HG03135 (cell line): Measurements from ENCODE around the gene TWF2.
A peak's percentile ranks its signal among the peaks of the same experiment; 100 is the strongest.

Source experiments
- ATAC-seq: cut with Tn5 transposase; IDR thresholded peaks from one replicate; pipeline ENCODE4 v1.9.1; 2021; ENCODE audit warnings: mild to moderate bottlenecking, moderate library complexity; ENCODE audit not compliant: unreplicated experiment

The TWF2 gene

DNA sequence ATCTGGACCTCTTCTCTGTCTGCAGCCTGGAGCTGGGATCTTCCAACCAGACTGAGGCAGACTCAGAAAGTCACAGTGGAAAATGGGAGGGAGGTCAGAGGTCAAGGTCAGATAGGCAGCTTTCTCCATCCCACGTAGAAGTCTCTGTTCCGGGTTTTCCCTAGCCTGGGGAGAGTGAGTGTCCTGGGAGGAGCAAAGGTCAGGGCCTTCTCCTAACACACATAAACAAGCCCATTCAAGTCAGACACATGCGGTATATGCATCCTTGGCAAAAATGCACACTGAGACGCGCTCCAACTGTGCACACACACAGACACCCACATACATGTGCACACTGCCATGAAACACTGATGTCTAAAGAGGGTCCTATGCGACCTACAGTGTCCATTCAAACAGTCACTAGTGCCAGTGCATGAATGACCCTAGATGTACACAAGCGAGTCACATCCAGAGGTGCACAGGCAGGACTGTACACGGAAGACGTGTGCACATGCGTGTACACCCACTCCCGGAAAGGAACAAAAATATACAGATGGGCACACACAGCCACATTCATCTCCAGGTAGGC is 681 bp downstream of the TWF2 start:
- no peak for ATAC-seq

DNA sequence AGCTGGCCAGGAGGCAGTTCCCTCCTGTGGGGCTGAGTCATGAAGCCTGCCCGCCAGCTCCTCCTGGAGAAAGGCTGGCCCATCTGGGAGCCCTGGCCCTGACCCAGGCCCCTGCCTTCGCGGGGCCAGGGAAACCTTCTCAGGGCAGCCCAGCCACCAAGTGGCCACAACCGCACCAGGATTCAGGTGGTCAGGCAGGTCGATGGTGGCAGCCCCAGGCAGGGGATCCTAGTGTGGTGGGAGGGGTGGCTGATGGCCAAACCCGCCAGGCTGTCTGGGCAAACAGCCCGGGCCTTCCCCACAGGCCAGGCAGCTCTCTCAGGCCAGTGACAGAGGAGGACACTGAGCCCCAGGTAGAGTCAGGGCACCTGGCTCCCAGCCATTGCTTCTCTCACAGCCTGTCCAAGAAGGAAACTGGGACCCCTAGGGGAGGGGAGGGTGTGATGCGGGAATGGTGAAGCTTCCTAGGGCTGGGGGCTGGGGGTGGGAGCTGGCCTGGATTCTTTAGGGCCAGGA is 1.2 kb downstream of the TWF2 start:
- ATAC-seq, result no peak

DNA sequence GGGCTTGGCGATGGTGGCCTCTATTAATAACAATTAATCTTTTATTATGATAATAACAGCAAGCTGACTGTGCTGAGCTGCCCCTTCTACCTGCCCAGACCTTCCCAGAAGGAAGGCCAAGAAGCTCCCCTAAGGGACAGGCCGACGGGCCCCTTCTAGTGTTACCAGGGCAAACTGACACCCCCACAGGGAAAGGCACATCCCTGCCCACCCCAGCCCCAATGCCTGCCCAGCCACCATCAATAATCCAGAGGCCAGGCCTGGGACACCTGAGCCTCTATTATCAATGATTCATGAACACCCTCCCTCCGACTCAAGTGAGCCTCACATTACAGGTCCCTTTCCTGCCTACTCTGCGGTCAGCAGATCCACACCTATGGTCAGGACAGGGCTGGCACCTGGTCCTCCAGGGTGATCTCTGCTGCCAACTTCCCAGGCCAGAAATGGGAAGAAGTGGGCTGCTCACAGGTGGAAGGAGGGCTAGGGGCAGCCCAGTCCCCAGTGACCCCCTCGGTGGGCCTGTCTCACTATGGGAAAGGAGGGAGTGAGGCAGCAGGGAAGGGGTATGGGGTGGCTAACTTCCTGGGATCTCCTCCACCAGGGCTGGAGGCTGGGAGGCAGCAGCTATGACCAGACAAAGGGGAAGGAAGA is 1.8 kb downstream of the TWF2 start:
- ATAC-seq, result no peak

DNA sequence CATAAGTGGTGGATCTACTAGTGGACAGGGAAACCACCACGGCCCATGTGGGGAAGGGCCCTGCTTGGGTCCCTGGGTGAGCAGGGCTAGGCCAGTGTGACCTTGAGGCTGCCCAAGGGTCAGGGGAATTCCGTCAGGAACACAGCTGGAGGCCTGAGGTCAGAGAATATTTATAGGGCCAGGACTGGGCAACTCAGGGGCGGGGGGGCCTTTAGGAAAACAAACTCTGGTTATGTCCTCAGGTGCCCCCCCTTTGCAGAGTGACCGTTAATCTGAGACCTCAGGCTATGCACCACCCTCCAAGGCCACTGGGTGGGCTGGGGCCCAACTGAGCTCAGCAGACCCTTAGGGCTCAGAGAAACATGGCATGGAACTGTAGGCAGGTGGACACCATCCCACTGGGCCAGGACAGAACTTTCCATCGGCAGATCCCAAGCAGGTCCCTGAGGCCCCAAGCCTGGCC is 2.5 kb downstream of the TWF2 start:
- ATAC-seq, result no peak

DNA sequence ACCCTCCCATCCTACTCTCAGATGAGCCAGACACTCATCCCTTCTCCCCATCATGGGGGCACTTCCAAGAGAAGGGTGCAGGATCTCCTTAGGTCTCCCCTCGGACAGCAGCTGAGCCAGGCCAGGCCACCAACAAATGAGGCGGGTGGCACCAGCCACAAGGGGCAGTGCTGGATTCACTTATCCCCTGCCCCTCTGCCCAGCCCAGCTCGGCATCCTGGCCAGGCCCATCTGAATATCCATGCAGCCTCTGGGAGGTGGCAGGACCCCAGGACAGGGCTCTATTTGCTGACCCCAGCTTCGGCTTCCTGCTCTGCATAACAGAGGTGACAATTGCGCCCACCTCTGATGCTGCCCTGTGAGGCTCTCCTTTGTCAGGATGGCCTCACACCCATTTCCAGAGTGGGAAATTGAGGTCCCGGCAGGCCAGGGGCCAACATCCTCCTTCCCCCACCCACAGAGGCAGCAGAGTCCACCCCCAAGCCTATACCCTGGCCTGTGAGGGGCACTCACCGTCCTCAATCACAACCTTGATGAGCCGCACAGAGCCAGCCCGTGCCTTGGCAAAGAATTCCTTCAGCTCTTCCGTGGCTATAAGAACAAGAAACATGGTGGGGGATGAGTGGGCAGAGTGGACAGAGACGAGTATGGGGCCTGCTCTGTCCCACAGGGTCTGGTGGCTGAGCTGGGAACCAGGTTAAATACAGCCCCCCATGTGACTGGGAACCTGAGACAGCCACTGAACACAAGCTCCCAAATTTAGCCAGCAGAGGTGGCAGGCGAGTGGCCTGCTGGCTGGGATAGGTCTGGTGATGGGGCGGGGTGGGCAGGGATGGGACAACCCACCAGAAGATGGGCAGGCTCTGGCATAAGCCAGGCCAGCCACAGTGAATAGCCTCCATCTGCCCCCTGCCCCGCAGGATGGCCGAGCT is 4.2 kb downstream of the TWF2 start:
- ATAC-seq, result no peak

DNA sequence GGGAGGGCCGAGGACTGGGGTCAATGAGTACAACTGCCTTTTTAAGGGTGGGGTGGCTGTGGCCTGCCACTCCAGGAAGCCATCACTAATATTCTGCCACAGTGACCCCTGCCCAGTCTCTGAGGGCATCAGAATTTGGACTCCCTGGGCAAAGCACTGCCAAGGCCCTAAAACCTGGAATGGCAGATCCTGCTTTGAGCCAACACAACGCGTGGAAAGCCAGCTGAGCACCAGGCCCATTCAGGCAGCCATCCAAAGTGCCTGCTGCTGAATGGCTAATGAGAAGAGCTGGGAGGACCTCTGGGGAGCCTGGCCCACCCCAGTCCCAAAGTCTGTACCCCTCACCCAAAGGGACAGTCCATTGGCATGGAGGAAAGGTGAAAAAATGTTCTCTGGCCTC is 5.0 kb downstream of the TWF2 start:
- ATAC-seq, result no peak

DNA sequence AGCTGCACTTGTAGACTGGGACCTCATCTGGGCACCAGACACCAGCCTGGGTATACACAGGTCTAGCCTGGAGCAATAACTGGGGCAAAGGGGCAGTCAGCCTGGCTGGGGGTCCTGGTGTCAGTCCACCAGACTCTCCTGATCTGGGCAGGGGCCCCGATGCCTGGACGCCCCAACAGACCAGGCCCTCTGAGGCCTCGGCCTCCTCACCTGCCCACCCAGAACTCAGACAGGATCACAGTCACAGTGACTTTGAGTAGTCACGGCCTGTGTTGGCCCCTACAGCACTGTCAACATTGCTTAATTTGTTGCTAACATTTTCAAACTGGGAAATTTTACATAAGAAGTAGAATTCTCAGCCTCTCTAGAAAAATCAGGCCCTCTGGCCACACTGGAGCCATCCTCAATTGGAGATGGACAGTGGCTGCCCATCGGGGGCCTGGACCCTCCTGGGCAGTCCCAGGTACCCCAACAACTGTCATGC is 5.8 kb downstream of the TWF2 start:
- no peak for ATAC-seq

DNA sequence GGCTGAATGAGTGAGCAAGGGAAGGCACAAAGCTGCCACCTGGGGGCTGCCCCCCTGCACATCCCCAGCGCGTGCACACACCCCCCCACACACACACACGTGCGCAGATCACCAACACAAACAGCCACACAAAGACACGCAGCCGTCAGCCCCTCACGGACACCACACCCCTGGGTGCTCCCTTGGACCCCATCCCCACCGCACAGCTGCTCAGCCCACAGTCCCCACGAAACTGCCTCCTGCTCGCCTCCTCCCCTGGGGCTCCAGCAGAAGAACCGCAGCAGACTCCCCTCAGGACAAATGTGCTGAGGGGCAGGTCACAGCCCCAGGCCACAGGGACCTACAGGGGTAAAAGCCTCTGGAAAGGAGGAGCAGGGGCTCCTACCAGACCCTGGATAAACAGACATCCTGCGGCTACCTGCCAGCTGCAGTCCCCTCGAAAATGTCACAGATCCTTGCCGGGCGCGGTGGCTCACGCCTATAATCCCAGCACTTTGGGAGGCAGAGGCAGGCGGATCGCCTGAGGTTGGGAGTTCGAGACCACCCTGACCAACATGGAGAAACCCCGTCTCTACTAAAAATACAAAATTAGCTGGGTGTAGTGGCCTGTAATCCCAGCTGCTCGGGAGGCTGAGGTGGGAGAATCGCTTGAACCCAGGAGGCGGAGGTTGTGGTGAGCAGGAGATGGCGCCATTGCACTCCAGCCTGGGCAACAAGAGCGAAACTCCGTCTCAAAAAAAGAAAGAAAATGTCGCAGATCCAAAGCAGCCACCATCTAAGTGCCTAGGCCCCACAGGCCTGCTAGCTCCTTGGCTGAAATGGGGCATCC is 6.5 kb downstream of the TWF2 start:
- no peak for ATAC-seq

DNA sequence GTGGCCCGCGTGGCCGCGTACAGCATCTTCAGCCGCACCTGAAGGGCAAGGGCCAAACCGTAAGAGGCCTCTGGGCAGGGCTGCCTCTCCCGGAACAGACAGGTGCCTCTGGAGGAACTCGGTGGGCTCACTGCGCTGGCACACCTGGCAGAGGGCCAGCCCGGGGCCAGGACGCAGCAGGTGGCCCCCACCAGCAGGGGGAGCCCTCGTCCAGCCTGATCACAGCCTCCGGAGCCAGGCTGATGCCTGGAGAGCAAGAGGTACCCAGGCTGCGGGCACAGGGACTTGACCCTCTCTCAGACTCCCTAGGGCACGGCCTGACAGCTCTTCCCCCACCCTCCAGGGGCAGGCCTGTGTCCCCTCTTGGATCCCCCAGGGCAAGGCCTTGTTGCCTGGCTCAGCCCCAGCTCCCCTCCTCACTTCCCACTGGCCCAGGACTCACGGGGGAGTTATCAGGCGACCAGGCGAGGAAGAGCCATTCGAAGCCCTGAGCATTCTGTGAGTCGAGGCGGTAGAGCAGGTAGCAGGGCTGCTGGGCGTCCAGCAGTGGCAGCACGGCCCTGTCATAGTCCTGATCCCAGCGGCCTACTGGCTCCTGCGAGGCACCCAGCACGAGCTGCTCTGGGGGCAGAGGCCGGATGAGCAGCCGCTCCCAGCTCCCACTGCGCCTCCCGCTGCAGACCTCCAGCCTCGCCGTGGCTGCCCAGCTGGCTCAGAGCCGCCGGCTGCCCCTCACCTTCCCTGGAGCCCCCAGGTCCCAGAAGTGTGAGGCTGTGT is 7.3 kb downstream of the TWF2 start:
- ATAC-seq, result no peak

DNA sequence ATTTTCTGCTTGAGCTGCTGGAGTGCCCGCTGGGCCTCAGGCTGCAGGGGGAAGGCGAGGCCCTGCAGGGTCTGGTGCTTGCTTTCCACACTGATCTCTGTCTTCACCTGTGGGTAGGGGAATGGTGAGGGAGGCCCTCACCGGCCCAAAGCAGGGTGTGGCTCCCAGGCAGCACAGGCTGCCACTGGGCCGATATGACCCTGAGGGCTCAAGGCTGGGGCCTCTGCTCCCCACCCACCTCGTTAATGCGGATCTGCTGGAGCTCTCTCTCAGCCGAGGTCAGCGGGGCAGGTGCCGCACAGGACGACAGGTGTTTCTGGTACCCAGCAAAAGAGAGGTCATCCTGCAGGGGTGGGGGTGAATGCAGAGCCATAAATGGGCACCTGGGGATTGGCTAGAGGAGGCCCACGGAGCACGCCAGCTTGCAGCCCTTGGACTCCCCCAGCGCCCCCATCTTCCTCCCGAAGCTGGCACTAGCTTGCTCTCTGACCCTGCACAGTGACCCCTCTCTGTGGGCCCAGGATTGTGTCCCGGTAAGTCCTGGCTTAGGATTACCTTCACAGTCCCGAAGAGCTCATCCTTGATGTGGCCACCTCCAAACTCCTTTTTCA is 8.0 kb downstream of the TWF2 start:
- no peak for ATAC-seq

DNA sequence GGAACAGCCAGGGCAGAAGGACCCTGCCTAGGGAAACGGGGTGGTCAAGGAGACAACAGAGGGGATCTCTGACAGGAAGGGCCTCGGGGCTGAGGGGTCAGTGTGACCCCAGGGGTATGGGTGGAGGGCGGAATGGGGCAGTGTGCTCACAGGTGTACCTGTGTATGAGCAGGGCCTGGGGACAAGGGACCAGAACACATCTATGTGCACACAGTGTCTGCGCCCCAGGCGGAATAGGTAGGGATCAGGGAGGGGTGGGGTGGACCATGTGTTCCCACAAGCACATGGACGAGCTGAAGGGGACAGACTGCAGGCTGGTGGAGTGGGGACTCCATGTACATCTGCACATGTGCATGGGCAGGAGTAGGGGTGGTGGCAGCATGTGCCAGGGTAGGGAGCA is 8.5 kb downstream of the TWF2 start:
- no peak for ATAC-seq

DNA sequence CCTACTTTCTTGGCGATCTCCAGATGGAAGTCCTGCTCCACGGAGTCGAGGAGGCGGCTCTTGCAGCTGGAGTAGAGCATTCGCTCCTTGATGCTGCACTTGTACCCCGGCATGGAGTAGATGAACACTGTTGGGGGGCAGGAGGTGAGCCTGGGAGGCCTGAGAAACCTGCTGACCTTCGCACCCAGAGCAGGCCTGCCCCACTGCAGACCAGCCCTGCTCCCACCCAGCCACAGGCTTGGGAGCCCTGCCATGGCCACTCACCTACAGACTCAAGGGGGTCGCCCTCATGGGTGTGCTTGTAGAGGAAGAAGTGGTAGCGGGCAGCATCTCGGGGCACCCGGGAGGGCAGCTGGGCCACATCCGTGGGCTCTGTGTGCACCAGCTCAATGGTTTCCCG is 9.3 kb downstream of the TWF2 start:
- no peak for ATAC-seq

DNA sequence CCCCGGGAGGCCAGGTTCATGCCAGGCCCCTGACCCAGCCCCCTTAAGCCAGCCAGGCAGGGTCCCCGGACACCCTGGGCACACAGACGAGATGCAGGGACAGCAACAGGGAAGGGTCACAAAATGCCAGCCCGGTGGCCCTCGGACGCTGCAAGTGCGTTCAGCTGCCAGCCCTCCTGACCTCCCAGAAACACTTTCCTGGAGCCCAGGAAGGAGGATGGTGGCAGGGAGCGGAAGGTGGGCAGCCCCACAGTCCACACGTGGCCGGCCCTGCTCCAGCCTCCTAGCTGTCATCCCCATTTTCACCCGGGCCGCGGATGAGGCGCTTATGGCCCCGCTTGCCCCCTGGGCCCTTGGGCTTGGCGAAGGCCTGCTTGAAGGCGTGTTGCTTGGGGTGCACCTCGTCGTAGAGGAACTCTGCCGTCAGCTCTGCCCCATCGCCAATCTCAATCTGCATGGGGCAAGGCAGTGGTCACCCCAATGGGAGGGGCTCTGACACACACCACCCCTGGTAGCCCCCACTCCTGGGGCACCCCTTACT is 10.1 kb downstream of the TWF2 start:
- no peak for ATAC-seq

DNA sequence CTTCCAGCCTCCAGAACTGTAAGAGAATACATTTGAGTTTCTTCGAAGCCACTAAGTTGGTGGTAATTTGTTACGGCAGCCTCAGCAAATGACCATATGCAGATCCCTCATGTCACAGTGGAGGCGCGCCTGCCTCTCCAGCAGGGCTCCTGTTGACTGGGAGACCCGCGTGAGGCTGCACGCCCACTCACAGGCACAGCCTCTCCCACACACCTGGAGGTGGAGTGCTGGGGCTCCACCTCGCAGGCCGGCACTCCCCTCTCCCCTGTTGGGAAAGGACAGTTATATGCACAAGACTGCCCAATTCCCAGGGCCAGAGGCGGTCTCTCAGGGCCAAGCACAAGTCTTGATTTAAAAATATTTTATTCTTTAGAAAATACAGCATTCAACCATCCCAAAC is 10.7 kb downstream of the TWF2 start:
- no peak for ATAC-seq

DNA sequence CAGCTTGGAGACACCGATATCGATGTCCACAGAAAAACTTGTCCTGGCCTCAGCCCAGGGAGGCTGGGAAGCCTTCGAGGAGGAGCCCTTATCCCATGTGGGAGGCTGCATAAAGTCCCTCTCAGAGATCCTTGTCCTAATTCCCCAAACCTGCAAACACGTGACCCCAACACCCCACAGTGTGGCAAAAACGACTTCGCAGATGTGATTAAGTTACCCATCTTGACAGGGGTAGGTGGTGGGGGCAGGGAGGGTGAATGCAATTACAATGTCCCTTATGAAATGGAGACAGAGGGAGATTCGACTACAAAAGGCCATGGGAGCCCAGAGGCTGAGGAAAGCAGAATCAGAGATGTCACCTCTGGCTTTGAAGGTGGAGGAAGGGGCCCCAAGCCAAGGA is 11.2 kb downstream of the TWF2 start:
- ATAC-seq, result no peak

DNA sequence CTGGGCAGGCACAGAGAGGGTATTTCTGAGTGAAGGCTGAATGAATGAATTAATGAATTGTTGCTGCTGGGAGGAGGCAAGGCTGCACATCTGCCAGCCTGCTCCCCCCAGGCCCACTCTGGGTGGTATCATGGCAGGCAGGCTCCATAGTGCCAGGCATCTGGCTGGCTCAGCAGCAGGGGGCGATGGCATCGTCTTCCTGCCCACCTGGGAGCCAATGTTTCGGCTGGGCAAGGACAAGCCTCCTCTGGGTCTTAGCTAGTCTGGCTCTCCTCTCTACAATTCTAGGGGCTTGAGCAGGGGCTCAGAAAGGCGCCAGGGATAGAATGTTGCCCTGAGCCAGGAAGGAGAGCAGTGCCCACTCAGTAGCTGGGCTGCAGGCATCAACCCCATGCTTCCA is 11.8 kb downstream of the TWF2 start:
- ATAC-seq, result no peak

DNA sequence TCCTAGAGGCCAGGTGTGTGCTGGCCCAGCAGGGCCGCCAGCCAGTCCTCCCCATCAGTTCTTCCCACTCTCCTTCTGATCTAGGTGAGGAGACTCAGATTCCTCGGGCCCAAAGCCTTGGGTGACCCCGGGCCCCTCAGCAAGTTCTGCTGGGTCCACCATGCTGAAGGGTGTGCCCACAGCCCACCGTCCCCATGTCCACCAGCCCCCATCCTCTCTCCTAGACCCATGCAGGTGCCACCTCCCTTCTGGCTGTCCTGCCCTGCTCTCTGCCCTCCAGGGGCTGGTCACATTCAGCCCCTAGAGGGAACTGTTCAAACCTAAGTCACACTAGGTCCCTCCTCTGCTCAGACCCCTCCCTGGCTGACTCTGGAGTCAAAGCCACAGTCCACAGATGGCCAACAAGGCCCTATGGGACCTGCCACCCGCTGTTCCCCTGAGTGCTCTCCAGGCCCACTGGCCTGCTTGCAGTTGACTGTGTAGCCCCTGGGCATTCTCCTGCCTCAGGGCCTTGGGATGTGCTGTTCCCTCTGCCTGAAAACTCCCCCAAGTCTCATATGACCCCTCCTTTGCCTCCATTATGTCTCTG is 12.6 kb downstream of the TWF2 start:
- no peak for ATAC-seq

DNA sequence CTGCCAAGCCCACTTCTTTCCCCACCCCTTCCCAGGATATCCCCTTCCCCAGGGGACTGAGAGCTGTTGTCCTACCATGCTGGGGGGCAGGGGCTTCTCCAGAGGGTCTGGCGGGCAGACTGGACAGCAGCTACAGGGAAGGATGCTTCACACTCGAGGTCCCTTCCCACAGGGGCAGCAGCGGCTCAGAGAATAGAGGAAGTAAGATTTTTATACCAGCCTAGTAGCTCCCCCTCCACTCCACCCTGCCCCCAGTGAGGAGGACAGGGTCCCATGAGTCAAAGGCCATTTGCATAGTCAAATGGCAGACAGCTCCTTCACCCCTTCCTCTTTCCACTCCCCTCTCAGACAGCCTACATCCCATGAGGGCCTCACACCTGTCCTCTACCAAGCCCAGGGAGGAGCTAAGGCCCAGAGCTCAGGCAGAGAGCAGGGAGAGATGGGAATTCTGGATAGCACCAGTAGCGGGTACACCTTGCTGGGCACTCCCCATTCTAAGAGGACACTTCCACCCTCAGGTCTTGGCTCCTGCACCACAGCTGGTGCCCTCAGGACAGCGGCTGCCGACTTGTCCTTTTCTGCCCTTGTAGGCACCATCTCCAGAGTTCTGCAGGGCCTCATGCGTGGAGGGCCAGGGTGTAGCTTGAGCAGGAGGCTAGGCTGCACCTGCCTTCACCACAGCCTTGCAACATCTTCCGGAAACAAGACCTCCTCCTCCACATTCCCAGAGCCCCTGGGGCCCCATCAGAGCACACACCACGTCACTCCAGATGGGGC is 13.3 kb downstream of the TWF2 start, which contains the start of gene TLR9:
TLR9 (minus strand) TSS at position 194 of the 777 bp plus-strand sequence; CDS start at position 78, 116 bp downstream.
- ATAC-seq, result peak; percentile 77
